HUES64 (cell line): ENCODE results near the gene MICOS13.
A peak's percentile ranks its signal among the peaks of the same experiment; 100 is the strongest.

Source experiments
- H3K27ac ChIP-seq: 2 replicates; pipeline ENCODE4 v1.7.0; 2013; ENCODE audit warnings: low read depth, low read length, inconsistent platforms
- H3K27me3 ChIP-seq: 2 replicates; pipeline ENCODE4 v1.6.1; 2013; ENCODE audit warnings: mild to moderate bottlenecking, low read length; ENCODE audit not compliant: insufficient read depth
- H3K36me3 ChIP-seq: 2 replicates; pipeline ENCODE4 v1.6.1; 2013; ENCODE audit warnings: mild to moderate bottlenecking, low read length; ENCODE audit not compliant: insufficient read depth
- H3K4me1 ChIP-seq: 2 replicates; pipeline ENCODE4 v1.6.1; 2013; ENCODE audit warnings: mild to moderate bottlenecking, low read length, moderate library complexity; ENCODE audit not compliant: insufficient read depth
- H3K4me3 ChIP-seq: 2 replicates; pipeline ENCODE4 v1.5.1; 2013; ENCODE audit warnings: mild to moderate bottlenecking, low read length, moderate library complexity
- H3K9ac ChIP-seq: 2 replicates; pipeline ENCODE4 v1.6.1; 2013; ENCODE audit warnings: mild to moderate bottlenecking, low read depth, low read length
- H3K9me3 ChIP-seq: 2 replicates; pipeline ENCODE4 v1.6.1; 2013; ENCODE audit warnings: low read depth, low read length; ENCODE audit not compliant: insufficient read depth
- WGBS: fragments of 150-250, 120-280 bp; methylation state at CpG from one replicate; pipeline ENCODE4 v1.1.7; 2013; ENCODE audit warnings: missing lambda C conversion rate; 5-methylcytosine and 5-hydroxymethylcytosine counted together

MICOS13 gene

GRCh38 chr19:5674714-5675113 is 5.6 kb downstream of the MICOS13 start:
- no peak overlapping the region for H3K27ac ChIP-seq
- peaks cover 18% of the 10 kb centered on the region for H3K36me3 ChIP-seq
- H3K4me3 ChIP-seq: no peak overlapping the region
- no peaks in the 10 kb centered on the region; the same call in 1 of the 2 replicates for H3K4me1 ChIP-seq
- 89% methylated on average over 5 of the region's 5 CpGs for WGBS
- H3K9me3 ChIP-seq: no peaks in the 10 kb centered on the region
- H3K27me3 ChIP-seq: no peaks in the 10 kb centered on the region
- peak overlapping the region; percentile 31; the same call in 1 of the 2 replicates for H3K9ac ChIP-seq

- no peak overlapping the region for H3K27ac ChIP-seq
- H3K27me3 ChIP-seq: no peaks in the 10 kb centered on the region
- H3K9ac ChIP-seq: no peak overlapping the region
- peaks cover 28% of the 10 kb centered on the region for H3K36me3 ChIP-seq
- 98% methylated on average over 1 of the region's 1 CpG for WGBS
- H3K4me3 ChIP-seq: no peak overlapping the region
- H3K9me3 ChIP-seq: no peaks in the 10 kb centered on the region
- no peaks in the 10 kb centered on the region; the same call in 1 of the 2 replicates for H3K4me1 ChIP-seq
These were observed 6.6 kb downstream of the MICOS13 start for GRCh38 chr19:5673752-5674151.

GRCh38 chr19:5672708-5673459 is 7.4 kb downstream of the MICOS13 start:
- WGBS: 95% methylated on average over 13 of the region's 13 CpGs
- H3K9me3 ChIP-seq: no peaks in the 10 kb centered on the region
- peaks cover 35% of the 10 kb centered on the region for H3K36me3 ChIP-seq
- peaks cover 3% of the 10 kb centered on the region for H3K4me1 ChIP-seq
- H3K27ac ChIP-seq: no peak overlapping the region
- H3K4me3 ChIP-seq: no peak overlapping the region
- H3K27me3 ChIP-seq: no peaks in the 10 kb centered on the region
- H3K9ac ChIP-seq: no peak overlapping the region

- Histone ChIP-seq H3K4me1 (peaks cover 4% of the 10 kb centered on the region), H3K36me3 (peaks cover 48% of the 10 kb centered on the region), H3K27me3 (no peaks in the 10 kb centered on the region), H3K4me3 (no peak overlapping the region), H3K27ac (no peak overlapping the region), H3K9me3 (no peaks in the 10 kb centered on the region), H3K9ac (no peak overlapping the region)
- WGBS: 93% methylated on average over 7 of the region's 7 CpGs
These were observed 8.7 kb downstream of the MICOS13 start for GRCh38 chr19:5671600-5671999.

- H3K9me3 ChIP-seq: no peaks in the 10 kb centered on the region
- no peaks in the 10 kb centered on the region for H3K27me3 ChIP-seq
- no peak overlapping the region for H3K9ac ChIP-seq
- H3K4me1 ChIP-seq: peaks cover 4% of the 10 kb centered on the region; the same call in 1 of the 2 replicates
- no peak overlapping the region for H3K27ac ChIP-seq
- WGBS: 92% methylated on average over 11 of the region's 11 CpGs
- no peak overlapping the region for H3K4me3 ChIP-seq
- H3K36me3 ChIP-seq: peaks cover 72% of the 10 kb centered on the region
These were observed 11.1 kb downstream of the MICOS13 start for GRCh38 chr19:5669212-5669611.

- Histone ChIP-seq H3K4me1 (peaks cover 4% of the 10 kb centered on the region; the same call in 1 of the 2 replicates), H3K36me3 (peaks cover 82% of the 10 kb centered on the region), H3K9me3 (no peaks in the 10 kb centered on the region), H3K4me3 (no peak overlapping the region), H3K27ac (peak overlapping the region; percentile 69), H3K9ac (peak overlapping the region; percentile 24; the same call in 1 of the 2 replicates), H3K27me3 (no peaks in the 10 kb centered on the region)
- WGBS: 78% methylated on average over 22 of the region's 22 CpGs
These were observed 12.5 kb downstream of the MICOS13 start for GRCh38 chr19:5667751-5668271.

GRCh38 chr19:5666921-5667610 is 13.2 kb downstream of the MICOS13 start:
- H3K9me3 ChIP-seq: no peaks in the 10 kb centered on the region
- peak overlapping the region; percentile 69; the same call in 1 of the 2 replicates for H3K27ac ChIP-seq
- no peak overlapping the region for H3K4me3 ChIP-seq
- peaks cover 4% of the 10 kb centered on the region; the same call in 1 of the 2 replicates for H3K4me1 ChIP-seq
- H3K36me3 ChIP-seq: peaks cover 89% of the 10 kb centered on the region
- H3K27me3 ChIP-seq: no peaks in the 10 kb centered on the region
- 92% methylated on average over 26 of the region's 26 CpGs for WGBS
- 0 out of 2 replicates have a peak overlapping the region, but pooled peaks have one; percentile 13 for H3K9ac ChIP-seq

GRCh38 chr19:5665781-5666513 is 14.4 kb downstream of the MICOS13 start:
- Histone ChIP-seq H3K27me3 (no peaks in the 10 kb centered on the region), H3K4me1 (peaks cover 4% of the 10 kb centered on the region; the same call in 1 of the 2 replicates), H3K9me3 (no peaks in the 10 kb centered on the region), H3K4me3 (no peak overlapping the region), H3K27ac (no peak overlapping the region), H3K9ac (no peak overlapping the region), H3K36me3 (peaks cover 90% of the 10 kb centered on the region)
- WGBS: 91% methylated on average over 10 of the region's 10 CpGs

- Histone ChIP-seq H3K9me3 (no peaks in the 10 kb centered on the region), H3K27me3 (no peaks in the 10 kb centered on the region), H3K27ac (no peak overlapping the region), H3K4me1 (peaks cover 4% of the 10 kb centered on the region; the same call in 1 of the 2 replicates), H3K9ac (no peak overlapping the region), H3K36me3 (peaks cover 99% of the 10 kb centered on the region), H3K4me3 (no peak overlapping the region)
- WGBS: 100% methylated on average over 2 of the region's 2 CpGs
These were observed 15.8 kb downstream of the MICOS13 start for GRCh38 chr19:5664515-5664914.

GRCh38 chr19:5663904-5664303 is 16.4 kb downstream of the MICOS13 start:
- peaks cover 4% of the 10 kb centered on the region; the same call in 1 of the 2 replicates for H3K4me1 ChIP-seq
- peaks cover 98% of the 10 kb centered on the region for H3K36me3 ChIP-seq
- no peaks in the 10 kb centered on the region for H3K9me3 ChIP-seq
- no peaks in the 10 kb centered on the region for H3K27me3 ChIP-seq
- 96% methylated on average over 17 of the region's 17 CpGs for WGBS
- H3K27ac ChIP-seq: no peak overlapping the region
- H3K9ac ChIP-seq: no peak overlapping the region
- no peak overlapping the region for H3K4me3 ChIP-seq
